HepG2 (cell line): ENCODE data around the gene CCDC38. TPM values are rescaled to one million over a fixed set of nuclear protein-coding genes. Genes with fewer than 3 reads are reported as not detected.

Experiments used
- ATAC-seq: fragments of 200-7000 bp; cut with Tn5 transposase; 3 replicates; pipeline ENCODE4 v1.9.1; 2020; ENCODE audit warnings: mild to moderate bottlenecking, moderate library complexity
- BruUV-seq: library from RNA; stranded (reverse); fragments of 400-500 nt; replicated peaks from 2 replicates; lab custom pipeline; 2021; lab: Mats Ljungman, UMichigan
- CTCF ChIA-PET: fragments of 300-600 bp; formaldehyde crosslinking; extraction: SDS; loops from one replicate; lab custom pipeline; 2021; ENCODE audit warnings: low total read pairs, inconsistent platforms, low intra/inter-chr PET ratio; lab: Yijun Ruan, JAX
- POLR2A ChIA-PET: fragments of 350-600 bp; sonication (Branson Sonifier 250); formaldehyde crosslinking; loops from one replicate; lab custom pipeline; 2020; ENCODE audit warnings: antibody characterized with exemption, inconsistent platforms; lab: Yijun Ruan, JAX
- DNase-seq: peaks from one replicate; pipeline ENCODE4 v3.0.0-alpha.2; 2015; ENCODE audit warnings: low spot score
- FAIRE-seq: peaks from 3 replicates; lab custom pipeline; 2011; peaks lifted over from hg19 to GRCh38; lab: Jason Lieb, UNC
- H2AFZ ChIP-seq: one replicate; pipeline ENCODE4 v1.6.1; 2011; ENCODE audit warnings: low read length, inconsistent platforms
- H3K27ac ChIP-seq: fragments of 300-600 bp; 3 replicates; pipeline ENCODE4 v1.8.0; 2011; ENCODE audit warnings: mixed run types, mild to moderate bottlenecking, mixed read lengths, low read length, inconsistent platforms; ENCODE audit not compliant: insufficient read depth; ENCODE audit errors: extremely low read length
- H3K27me3 ChIP-seq, 2 experiments: fragments of 200-600 bp in 1 of 2; 2 replicates in 1 of 2; 3 replicates in 1 of 2; pipeline versions ENCODE4 v1.6.0 to v1.8.0; 2011; ENCODE audit warnings: low read length in 2 of 2, mild to moderate bottlenecking in 2 of 2, moderate library complexity in 2 of 2, inconsistent platforms in 1 of 2; ENCODE audit not compliant: insufficient read depth in 2 of 2, control insufficient read depth in 1 of 2
- H3K36me3 ChIP-seq, 2 experiments: fragments of 200-600 bp in 1 of 2; replicated peaks in 1 of 2; 2 replicates in 1 of 2; 3 replicates in 1 of 2; pipeline versions ENCODE4 v1.5.1 to v1.8.0; 2011; ENCODE audit warnings: low read length in 2 of 2, inconsistent platforms in 1 of 2; ENCODE audit not compliant: insufficient read depth in 2 of 2, control insufficient read depth in 1 of 2
- H3K4me1 ChIP-seq: 2 replicates; pipeline ENCODE4 v1.5.1; 2012; ENCODE audit warnings: low read length, inconsistent platforms; ENCODE audit not compliant: insufficient read depth
- H3K4me2 ChIP-seq: 2 replicates; pipeline ENCODE4 v1.6.0; 2011; ENCODE audit warnings: low read depth, low read length, inconsistent platforms
- H3K4me3 ChIP-seq, 3 experiments: fragments of 200-600 bp in 1 of 3; sonication (generic), shearing (Covaris generic) in 1 of 3; replicated peaks in 1 of 3; 2 replicates each; pipeline ENCODE4 v1.5.1; 2011 to 2016; ENCODE audit warnings: low read length in 3 of 3, inconsistent platforms in 2 of 3, low read depth in 2 of 3, mild to moderate bottlenecking in 2 of 3, control low read depth in 1 of 3, mixed read lengths in 1 of 3; ENCODE audit not compliant: insufficient read depth in 1 of 3
- H3K79me2 ChIP-seq: one replicate; pipeline ENCODE4 v1.6.1; 2011; ENCODE audit warnings: low read length, inconsistent platforms; ENCODE audit not compliant: insufficient read depth
- H3K9ac ChIP-seq: 2 replicates; pipeline ENCODE4 v1.6.0; 2011; ENCODE audit warnings: mild to moderate bottlenecking, low read depth, low read length, inconsistent platforms; ENCODE audit not compliant: insufficient read depth
- H3K9me3 ChIP-seq: 2 replicates; pipeline ENCODE4 v1.5.1; 2012; ENCODE audit warnings: mild to moderate bottlenecking, low read length
- H4K20me1 ChIP-seq: 2 replicates; pipeline ENCODE4 v1.6.0; 2011; ENCODE audit warnings: inconsistent platforms, mild to moderate bottlenecking, low read length, moderate library complexity; ENCODE audit not compliant: insufficient read depth
- BHLHE40 ChIP-seq: IDR thresholded peaks from 2 replicates; pipeline ENCODE4 v1.6.1; 2011; ENCODE audit warnings: low read length, improper control_type of control experiment
- CEBPG ChIP-seq: IDR thresholded peaks from 2 replicates; pipeline ENCODE4 v1.6.1; 2016
- CTCF ChIP-seq: sonication (generic); formaldehyde crosslinking; IDR thresholded peaks from 2 replicates; pipeline ENCODE4 v1.5.0; 2020; ENCODE audit warnings: mild to moderate bottlenecking, missing genetic modification reagents, moderate library complexity
- DZIP1 ChIP-seq: sonication (generic); formaldehyde crosslinking; IDR thresholded peaks from 2 replicates; pipeline ENCODE4 v1.5.0; 2020; ENCODE audit warnings: mild to moderate bottlenecking, missing genetic modification reagents
- FOXC1 ChIP-seq: sonication (generic); formaldehyde crosslinking; IDR thresholded peaks from 2 replicates; pipeline ENCODE4 v1.8.0; 2022; ENCODE audit warnings: mild to moderate bottlenecking, missing genetic modification reagents, borderline replicate concordance
- HDAC1 ChIP-seq: sonication (generic); formaldehyde crosslinking; IDR thresholded peaks from 2 replicates; pipeline ENCODE4 v1.5.1; 2020; ENCODE audit warnings: mild to moderate bottlenecking, missing genetic modification reagents
- NCOA1 ChIP-seq: sonication (generic); formaldehyde crosslinking; IDR thresholded peaks from 2 replicates; pipeline ENCODE4 v1.9.0; 2021; ENCODE audit warnings: missing genetic modification reagents
- NFKB2 ChIP-seq: sonication (generic); formaldehyde crosslinking; IDR thresholded peaks from 2 replicates; pipeline ENCODE4 v1.4.0; 2020; ENCODE audit warnings: missing genetic modification reagents, borderline replicate concordance
- SNAPC5 ChIP-seq: sonication (generic); formaldehyde crosslinking; IDR thresholded peaks from 2 replicates; pipeline ENCODE4 v1.8.1; 2023; ENCODE audit warnings: mild to moderate bottlenecking, missing genetic modification reagents, borderline replicate concordance
- TAF1 ChIP-seq: sonication (generic); formaldehyde crosslinking; IDR thresholded peaks from 2 replicates; pipeline ENCODE4 v1.4.0; 2020; ENCODE audit warnings: missing genetic modification reagents
- TP53 ChIP-seq: sonication (generic); formaldehyde crosslinking; conservative IDR thresholded peaks from 2 replicates; pipeline ENCODE4 v1.4.0; 2020; ENCODE audit warnings: missing genetic modification reagents
- TRIM22 ChIP-seq: fragments of 450-650 bp; IDR thresholded peaks from 2 replicates; pipeline ENCODE4 v1.6.1; 2017
- ZFYVE20 ChIP-seq: sonication (generic); formaldehyde crosslinking; IDR thresholded peaks from 2 replicates; pipeline ENCODE4 v1.8.0; 2023; ENCODE audit warnings: low read depth, mild to moderate bottlenecking, moderate library complexity, missing genetic modification reagents, borderline replicate concordance
- ZNF543 ChIP-seq: sonication (generic); formaldehyde crosslinking; IDR thresholded peaks from 2 replicates; pipeline ENCODE4 v1.4.0; 2020; ENCODE audit warnings: mild to moderate bottlenecking, missing genetic modification reagents
- ZNF577 ChIP-seq: sonication (generic); formaldehyde crosslinking; IDR thresholded peaks from 2 replicates; pipeline ENCODE4 v1.4.0; 2020; ENCODE audit warnings: mild to moderate bottlenecking, low read depth, missing genetic modification reagents, borderline replicate concordance
- ZNF746 ChIP-seq: sonication (generic); formaldehyde crosslinking; IDR thresholded peaks from 2 replicates; pipeline ENCODE4 v1.8.0; 2022; ENCODE audit warnings: mild to moderate bottlenecking, missing genetic modification reagents
- ZSCAN12 ChIP-seq: sonication (generic); formaldehyde crosslinking; IDR thresholded peaks from 2 replicates; pipeline ENCODE4 v1.9.0; 2021; ENCODE audit warnings: mild to moderate bottlenecking, missing genetic modification reagents
- WGBS: methylation state at CpG from one replicate; pipeline ENCODE4 v1.1.6; 2017; ENCODE audit warnings: low lambda C conversion rate; 5-methylcytosine and 5-hydroxymethylcytosine counted together
- in situ Hi-C: cut with HindIII; loops from 2 replicates; pipeline ENCODE4 v1.10.0; 2017; ENCODE audit warnings: low pct_unique_long_range_greater_than_20kb; ENCODE audit not compliant: extremely low pct_ligation_motif_present
- intact Hi-C: fragments of 100-400 bp; cut with micrococcal nuclease; formaldehyde crosslinking; loops from one replicate; pipeline ENCODE4 v1.10.0; 2022; ENCODE audit not compliant: unreplicated experiment
- polyA plus RNA-seq, 8 experiments: library from polyadenylated mRNA; depleted of rRNA in 3 of 8; stranded (reverse) in 7 of 8; unstranded in 1 of 8; fragments of >200 nt; fragmentation: Illumina TruSeq in 4 of 8; extraction: Trizol in 4 of 8; gene quantifications; 2 replicates each; pipeline versions ENCODE4 v1.2.1 to v1.2.3, GENCODE V29; 2011 to 2016; ENCODE audit warnings: low read depth in 4 of 8, missing spikeins in 1 of 8, mixed read lengths in 1 of 8; ENCODE audit not compliant: insufficient read depth in 1 of 8
- total RNA-seq, 5 experiments: library from RNA; depleted of rRNA; stranded (reverse); fragments of >200 nt; fragmentation: Illumina TruSeq; extraction: Trizol; gene quantifications; 2 replicates each; pipeline ENCODE4 v1.2.3, GENCODE V29; 2016; ENCODE audit warnings: low read depth in 1 of 5

Gene CCDC38
- total and polyA plus RNA-seq, 2 of the 13 experiments (the other 11 are each of a cell fraction or from before 2014, with no cell fraction given): 0.24 to 0.32 TPM

GRCh38 chr12:95858451-95859343, 83.7 kb downstream of the CCDC38 start, which contains the start of gene SNRPF:
Gene SNRPF (plus strand): TSS chr12:95858952. CDS start chr12:95859074, 122 bp downstream.
- peak within 1 kb of the TSS; percentile 84 for H3K27ac ChIP-seq
- 4% methylated on average over 43 of the region's 54 CpGs for WGBS
- DNase-seq (peak; percentile 95), FAIRE-seq (peak; percentile 96), ATAC-seq (peak; percentile 98)
- H4K20me1 ChIP-seq: peaks cover 4% of the 10 kb centered on the region
- ChIA-PET CTCF (no interaction called here), POLR2A (interaction anchor here (1.0 kb wide), 1 partner anchor 140 kb away, joined by 5 read pairs; no protein-coding TSS in a partner anchor)
- peaks cover 64% of the 10 kb centered on the region for H3K4me1 ChIP-seq
- H3K27me3 ChIP-seq: no peaks in the 10 kb centered on the region; a peak in 2 of 5 replicates
- no TSS peak for BruUV-seq
- intact Hi-C loops: loop anchor here (5.0 kb wide), 1 partner anchor 139 kb away; the partner anchor contains the start of gene HAL
- H3K36me3 ChIP-seq: peaks cover 2 to 20% of the 10 kb centered on the region in 2 experiments
- peak within 1 kb of the TSS; percentile 84 to 87 (median 85) for H3K4me3 ChIP-seq
- in situ Hi-C loops: no loop called here
- H2AFZ ChIP-seq: peak within 1 kb of the TSS; percentile 77
- H3K9me3 ChIP-seq: no peaks in the 10 kb centered on the region
- H3K4me2 ChIP-seq: peak within 1 kb of the TSS; percentile 90
- peak within 1 kb of the TSS; percentile 90 for H3K9ac ChIP-seq
- peaks cover 48% of the 10 kb centered on the region for H3K79me2 ChIP-seq
- TF ChIP-seq SNAPC5 (CRISPR knock-in tag) (peak; percentile 40; the same call in 1 of the 2 replicates), FOXC1 (CRISPR knock-in tag) (peak; percentile 56; the same call in 1 of the 2 replicates), NCOA1 (no peak; the same call in 1 of the 2 replicates), ZNF746 (CRISPR knock-in tag) (no peak), CEBPG (CRISPR knock-in tag) (peak; percentile 51; the same call in 1 of the 2 replicates), DZIP1 (no peak; the same call in 1 of the 2 replicates), TP53 (CRISPR knock-in tag) (0 out of 2 replicates have a peak, but pooled peaks have one; percentile 26), ZNF543 (CRISPR knock-in tag) (peak; percentile 72; the same call in 1 of the 2 replicates), ZSCAN12 (CRISPR knock-in tag) (0 out of 2 replicates have a peak, but pooled peaks have one; percentile 46), NFKB2 (peak; percentile 86; the same call in 1 of the 2 replicates), TAF1 (CRISPR knock-in tag) (peak; percentile 75; the same call in 1 of the 2 replicates), BHLHE40 (0 out of 2 replicates have a peak, but pooled peaks have one; percentile 7), TRIM22 (no peak), ZFYVE20 (CRISPR knock-in tag) (no peak), ZNF577 (CRISPR knock-in tag) (no peak), CTCF (peak; percentile 34; the same call in 1 of the 2 replicates), HDAC1 (peak; percentile 84)
